Activated CD4-positive, alpha-beta T cell treated with anti-CD3 and anti-CD28 coated beads for 24 hours (primary cell): Measurements from ENCODE around the gene PDS5B.
"Not testable (repeated sequence)": the region's sequence is repeated elsewhere in the genome, so short reads cannot be mapped to it uniquely, and the experiment has no call there.

Experiments used
- DNase-seq, 2 donors: peaks; one replicate each; pipeline ENCODE4 v3.0.0-alpha.2; 2020; ENCODE audit warnings: low read depth in 2 of 2

The PDS5B gene

DNA sequence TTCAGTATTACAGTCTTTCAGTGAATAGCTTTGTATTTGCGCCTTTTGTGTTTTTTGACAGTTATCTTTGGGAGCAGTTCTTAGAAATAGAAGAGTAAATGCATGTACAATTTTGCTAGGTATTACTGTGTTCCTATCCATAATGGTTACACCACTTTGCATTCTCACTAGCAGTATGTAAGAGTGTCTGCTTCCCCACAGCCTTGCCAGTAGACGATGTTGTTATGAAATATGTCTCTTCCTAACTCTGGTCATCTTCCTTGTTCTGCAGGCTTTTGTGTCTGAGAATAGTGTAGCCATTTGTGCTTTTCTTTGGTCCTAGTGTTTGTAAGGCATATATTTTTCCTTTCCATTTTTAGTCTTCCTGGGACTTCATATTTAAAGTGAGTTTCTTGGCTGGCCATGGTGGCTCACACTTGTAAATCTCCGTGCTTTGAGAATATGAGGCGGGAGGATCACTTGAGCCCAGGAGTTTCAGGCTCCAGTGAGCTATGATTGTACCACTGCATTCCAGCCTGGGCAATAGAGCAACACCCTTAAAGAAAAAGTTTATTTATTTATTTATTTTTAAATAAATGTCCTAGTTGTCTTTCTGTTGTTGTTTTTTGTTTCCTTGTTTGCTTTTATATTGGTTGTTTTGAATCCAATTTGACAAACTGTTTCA lies 140.3 kb downstream of the PDS5B start:
- no peak for DNase-seq

GRCh38 chr13:32728327-32728726 lies 142.1 kb downstream of the PDS5B start:
- DNase-seq, result no peak

DNA sequence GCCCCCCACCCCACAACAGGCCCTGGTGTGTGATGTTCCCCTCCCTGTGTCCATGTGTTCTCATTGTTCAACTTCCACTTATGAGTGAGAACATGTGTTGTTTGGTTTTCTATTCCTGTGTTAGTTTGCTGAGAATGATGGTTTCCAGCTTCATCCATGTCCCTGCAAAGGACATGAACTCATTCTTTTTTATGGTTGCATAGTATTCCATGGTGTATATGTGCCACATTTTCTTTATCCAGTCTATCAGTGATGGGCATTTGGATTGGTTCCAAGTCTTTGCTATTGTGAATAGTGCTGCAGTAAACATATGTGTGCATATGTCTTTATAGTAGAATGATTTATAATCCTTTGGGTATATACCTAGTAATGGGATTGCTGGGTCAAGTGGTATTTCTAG lies 142.8 kb downstream of the PDS5B start:
- not testable (repeated sequence) for DNase-seq

DNA sequence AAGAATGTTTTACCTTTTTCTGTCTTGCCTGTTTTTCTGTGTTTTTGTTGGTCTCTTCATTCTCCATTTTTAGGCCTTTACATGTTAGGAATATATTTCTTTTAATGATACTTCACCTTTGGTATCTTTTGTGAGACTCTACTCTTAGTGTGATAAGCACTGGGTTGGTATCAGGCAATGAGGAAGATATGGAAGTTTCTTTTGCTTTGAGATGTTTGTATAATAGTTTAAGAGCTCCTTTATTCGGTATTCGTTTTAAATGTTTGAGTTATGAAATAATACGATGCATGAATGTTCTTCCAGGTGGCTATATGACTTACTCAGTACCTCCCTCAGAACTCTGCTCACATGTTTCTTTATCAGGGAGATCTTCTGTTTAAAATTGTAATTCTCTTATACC lies 144.8 kb downstream of the PDS5B start:
- DNase-seq, result no peak

DNA sequence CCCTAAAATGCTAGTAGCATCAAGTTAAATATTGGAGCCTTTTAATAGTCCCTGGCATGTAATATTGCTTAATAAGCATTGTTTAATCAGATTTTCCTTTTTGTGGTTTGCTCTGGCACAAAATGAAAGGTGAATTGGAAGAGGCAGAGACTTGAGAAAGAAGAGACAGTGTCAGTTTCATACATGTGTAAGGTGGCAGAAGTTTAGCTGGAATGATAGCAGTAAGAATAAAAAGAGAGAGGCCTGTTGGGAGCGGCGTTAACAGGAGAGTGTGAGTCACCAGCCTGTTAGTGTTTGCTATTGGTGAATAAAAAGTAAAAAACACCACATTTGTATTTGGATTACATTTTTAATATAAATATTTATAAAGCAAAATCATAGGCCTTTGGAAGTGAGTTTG lies 145.3 kb downstream of the PDS5B start:
- no peak for DNase-seq

- no peak for DNase-seq
Observed at GRCh38 chr13:32733690-32734089, 147.4 kb downstream of the PDS5B start.

DNA sequence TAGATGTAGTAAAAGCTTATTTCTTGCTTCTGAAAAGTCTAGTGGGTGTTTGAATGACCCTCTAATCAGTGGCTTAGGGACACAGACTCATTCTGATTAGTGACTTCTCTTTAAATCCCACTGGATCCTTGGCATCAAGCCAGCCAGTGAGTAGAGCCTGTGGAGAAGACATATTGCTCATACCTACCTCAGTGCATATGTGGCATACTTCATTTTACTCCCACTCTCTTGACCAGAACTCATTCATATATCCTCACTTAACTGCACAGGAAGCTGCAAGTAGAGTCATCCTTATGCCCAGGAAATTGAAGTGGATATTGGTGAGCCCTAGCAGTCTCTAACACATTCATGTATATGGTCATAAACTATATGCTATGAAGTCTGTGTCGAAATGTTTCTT lies 148.3 kb downstream of the PDS5B start:
- no peak for DNase-seq

DNA sequence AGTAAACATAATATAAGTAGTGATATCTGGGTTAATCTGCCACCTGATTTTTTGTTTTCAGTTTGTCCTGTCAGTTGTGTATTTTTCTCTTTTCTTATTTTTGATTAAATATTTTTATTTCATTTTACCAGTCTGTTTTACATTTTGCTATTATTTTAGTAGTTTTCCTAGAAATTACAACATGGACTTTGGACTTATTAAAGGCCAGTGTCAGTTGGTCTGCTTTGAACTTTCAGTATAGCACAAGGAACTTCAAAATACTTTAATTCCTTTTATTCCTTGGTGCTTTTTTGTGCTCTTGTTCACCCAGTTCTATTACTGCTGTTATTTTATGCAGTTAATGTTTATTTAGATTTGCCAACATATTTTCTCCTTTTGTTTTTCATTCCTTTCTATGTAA lies 149.6 kb downstream of the PDS5B start:
- DNase-seq, result no peak

DNA sequence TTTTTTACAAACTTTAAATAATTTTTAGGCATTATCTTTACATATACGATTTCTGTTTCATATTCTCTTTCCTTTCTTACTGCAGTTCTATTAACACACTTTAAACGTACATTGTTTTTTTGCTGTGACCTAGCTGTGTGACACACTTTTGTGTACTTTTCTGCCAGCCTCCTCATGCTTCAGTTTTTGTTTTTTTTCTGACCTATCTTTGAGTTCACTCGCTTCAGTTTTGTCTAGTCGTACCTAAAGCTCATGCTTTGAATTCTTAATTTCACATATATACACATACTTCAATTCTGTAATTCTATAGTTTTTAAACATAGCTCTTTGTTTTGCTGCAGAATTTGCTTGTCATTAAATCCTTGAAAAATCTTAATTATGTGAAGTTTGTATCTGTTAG lies 150.4 kb downstream of the PDS5B start:
- DNase-seq, result no peak

GRCh38 chr13:32737111-32737571 lies 150.9 kb downstream of the PDS5B start:
- DNase-seq, result no peak

DNA sequence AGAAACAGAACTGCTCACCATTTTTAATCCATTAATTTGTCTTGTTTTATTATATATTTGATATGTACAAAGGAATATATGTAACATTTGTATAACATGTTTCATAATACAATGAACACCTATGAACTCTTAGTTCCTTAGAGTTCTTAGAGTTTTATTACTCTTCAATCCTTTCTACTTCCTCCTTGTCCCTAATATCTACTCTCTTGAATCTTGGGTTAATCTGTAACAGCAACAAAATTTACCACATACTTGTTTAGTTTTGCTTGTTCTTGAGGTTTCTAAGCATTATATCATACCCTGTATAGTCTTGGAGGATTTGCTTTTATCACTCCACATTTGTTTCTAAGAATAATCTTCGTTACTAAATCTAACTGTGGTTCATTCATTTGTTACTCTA lies 151.4 kb downstream of the PDS5B start:
- DNase-seq, result no peak

- no peak for DNase-seq
Observed at GRCh38 chr13:32745509-32745908, 159.3 kb downstream of the PDS5B start.

DNA sequence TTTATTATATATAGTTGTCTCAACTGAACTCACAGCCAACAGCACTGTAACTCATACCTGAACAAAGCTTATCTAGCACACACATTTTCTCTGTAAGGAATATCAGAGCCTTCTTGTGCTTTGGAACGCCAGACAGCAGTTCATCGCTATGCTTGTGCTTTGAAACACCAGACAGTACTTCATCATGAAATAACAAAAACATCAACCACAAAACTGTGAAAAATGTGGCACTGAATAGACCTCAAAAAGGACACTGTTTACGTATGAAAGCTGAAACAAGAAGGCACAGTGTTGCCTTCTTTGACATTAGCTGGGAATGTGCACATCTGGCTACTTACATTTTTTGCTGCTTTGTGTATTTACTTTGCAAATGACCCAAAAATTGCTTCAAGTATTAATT lies 160.2 kb downstream of the PDS5B start:
- DNase-seq, result no peak

DNA sequence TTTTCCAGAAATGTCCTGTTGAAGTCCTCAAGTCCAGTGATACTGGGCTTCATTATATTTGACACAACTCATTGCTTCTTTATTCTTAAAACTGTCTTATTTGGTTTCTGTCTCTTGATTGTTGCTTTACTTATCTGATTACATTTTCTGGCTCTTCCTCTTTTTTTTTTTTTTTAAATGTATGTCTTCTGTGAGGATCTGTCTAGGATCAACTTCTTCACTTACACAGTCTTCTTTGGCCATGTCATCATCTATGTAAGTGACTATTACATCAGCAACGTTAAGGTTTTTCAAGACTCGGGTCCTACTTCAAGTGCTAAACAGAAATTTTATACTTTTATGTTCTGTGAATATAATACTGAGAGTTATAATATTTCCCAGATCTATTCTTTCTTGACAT lies 162.1 kb downstream of the PDS5B start:
- DNase-seq, result no peak

DNA sequence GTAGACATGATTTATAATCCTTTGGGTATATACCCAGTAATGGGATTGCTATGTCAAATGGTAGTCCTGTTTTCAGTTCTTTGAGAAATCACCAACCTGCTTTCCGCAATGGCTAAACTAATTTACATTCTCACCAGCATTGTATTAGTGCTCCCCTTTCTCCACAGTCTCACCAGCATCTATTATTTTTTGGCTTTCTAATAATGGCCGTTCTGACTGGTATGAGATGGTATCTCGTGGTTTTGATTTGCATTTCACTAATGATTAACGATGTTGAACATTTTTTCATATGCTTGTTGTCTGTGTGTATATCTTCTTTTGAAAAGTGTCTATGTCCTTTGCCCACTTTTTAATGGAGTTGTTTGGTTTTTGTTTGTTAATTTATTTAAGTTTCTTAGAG lies 165.1 kb downstream of the PDS5B start:
- DNase-seq, result no peak

GRCh38 chr13:32752311-32752710 lies 166.1 kb downstream of the PDS5B start:
- DNase-seq, result no peak

DNA sequence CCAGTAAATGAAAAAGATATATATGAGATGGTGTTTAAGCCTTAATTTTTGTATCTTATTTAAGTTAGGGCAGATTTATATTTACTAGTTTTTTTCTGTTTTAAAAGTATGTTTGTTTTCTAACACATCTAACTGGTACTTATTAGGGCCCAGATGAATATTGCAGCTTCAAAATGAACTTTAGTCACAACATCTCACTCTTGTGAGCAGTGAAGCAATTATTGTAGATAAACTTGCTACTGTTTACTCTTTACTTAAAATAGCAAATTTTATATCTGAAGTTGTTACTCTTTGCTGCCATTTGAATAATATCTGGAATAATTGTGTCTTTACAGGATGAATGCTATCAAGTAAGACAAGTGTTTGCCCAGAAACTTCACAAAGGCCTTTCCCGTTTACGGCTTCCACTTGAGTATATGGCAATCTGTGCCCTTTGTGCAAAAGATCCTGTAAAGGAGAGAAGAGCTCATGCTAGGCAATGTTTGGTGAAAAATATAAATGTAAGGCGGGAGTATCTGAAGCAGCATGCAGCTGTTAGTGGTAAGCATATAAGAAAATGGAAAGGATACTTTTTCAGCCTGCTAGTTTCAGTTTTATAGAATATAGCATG lies 166.8 kb downstream of the PDS5B start:
- no peak for DNase-seq

DNA sequence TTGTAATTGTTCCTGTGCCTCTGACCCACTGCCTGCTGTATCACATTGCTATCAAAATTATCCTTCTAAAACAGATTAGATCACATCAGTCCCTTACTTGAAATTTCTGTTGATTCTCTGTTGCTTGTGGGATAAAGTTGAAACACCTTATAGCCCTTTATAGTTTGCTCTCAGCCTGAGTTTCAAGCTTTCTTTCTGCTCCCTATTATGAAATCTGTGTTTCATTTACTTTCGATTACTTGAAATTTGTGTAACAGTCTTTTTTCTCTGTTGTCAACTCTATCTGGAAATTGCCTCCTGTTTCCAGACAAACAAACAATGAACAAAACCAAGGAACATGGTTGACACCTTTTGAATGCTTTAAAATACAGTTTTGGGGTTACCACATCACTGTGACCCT lies 167.9 kb downstream of the PDS5B start:
- DNase-seq, result no peak

DNA sequence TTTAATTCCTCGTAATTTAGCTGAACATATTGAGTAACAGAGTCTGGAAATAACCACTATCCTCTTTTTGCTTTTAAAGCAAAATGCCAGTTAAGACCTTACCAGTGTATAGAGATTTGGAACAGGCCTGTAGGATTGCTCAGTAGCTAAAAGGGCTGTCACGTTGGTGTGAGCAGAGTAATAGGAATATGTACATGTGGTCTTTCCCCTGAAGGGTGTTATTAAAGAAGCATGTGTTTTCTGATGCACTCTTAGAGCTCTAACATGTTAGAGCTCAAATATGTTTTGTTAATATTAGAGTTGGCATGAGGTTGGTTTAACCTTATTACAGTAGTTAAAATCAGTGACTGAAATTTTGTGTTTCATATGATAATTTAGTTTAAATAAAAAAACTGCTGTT lies 172.9 kb downstream of the PDS5B start:
- DNase-seq, result no peak

GRCh38 chr13:32761472-32761871 lies 175.2 kb downstream of the PDS5B start:
- DNase-seq, result no peak

DNA sequence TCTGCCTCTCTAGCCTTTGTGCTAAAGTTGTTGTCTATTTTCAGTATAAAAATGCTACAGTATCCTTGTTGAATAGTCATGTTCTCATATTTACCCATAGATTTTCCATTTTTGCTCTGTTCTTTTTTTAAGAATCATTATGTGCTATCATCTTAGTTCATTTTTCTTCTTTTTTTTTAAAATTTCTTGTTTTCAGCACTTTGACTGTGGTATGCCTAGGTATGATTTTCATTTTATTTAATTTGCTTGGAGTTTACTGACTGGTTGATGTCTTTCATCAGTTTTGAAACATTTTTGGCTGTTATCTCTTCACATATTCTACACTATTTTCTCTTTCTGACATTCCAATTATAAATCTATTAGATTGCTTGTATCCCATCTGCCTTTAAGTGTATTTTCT lies 192.9 kb downstream of the PDS5B start:
- DNase-seq, result no peak

DNA sequence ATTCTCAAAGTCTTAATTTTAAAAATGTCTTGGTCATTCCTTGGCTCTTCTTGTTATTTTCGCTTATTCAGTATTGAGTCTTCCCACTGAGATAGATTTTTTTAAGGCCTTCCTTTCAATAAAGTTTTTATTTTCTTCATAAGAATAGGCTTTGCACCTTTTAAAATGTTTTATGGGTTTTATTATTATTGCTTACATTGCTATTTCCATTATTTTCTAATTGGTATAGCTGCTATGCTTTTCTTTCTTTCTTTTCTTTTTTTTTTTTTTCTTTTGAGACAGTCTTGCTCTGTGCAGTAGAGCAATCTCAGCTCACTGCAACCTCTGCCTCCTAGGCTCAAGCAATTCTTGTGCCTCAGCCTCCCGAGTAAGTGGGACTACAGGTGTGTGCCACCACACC lies 195.7 kb downstream of the PDS5B start:
- no peak for DNase-seq

DNA sequence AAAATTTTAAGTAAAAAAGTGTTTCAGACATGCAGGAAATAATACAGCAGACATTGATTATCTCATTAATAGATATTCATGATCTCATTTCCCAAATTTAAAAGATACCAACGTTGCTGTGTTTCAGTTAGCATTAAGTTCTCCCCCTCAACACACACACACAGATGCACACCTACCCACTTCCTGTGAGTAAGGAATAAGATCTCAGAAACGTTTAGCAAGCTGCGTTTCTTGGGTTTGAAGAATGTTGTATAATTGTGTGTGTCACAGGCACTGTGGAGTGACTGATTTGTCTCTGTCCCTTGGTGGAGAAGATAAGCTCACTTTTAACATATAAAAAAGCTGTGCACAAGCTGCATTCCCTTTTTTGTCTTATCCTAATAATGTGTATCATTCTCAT lies 196.8 kb downstream of the PDS5B start:
- no peak for DNase-seq

DNA sequence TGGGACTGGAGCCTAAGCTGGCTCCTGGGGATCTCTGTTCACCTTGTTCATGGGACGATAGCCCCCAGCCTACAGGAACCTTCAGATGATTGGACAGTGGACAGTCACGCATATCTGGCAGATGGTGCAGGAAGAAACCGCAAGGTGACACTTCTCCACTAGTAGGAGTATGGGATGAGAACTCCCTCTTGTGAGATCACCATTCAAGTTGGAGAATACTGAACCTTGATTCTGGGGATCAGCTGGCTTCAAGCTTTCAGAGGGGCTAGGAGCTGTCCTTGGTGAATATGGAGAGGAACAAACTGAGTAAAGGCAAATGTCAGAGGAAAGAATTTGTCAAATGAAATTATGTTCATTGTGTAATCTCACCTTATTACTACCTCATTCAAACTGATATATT lies 204.5 kb downstream of the PDS5B start:
- no peak for DNase-seq
